Epidermal melanocyte (primary cell): ENCODE measurements around the gene PMS2.
"Not testable (repeated sequence)": the region's sequence is repeated elsewhere in the genome, so short reads cannot be mapped to it uniquely, and the experiment has no call there.

ENCODE experiments used
- DNase-seq: peaks from one replicate; pipeline ENCODE4 v3.0.0; 2011; ENCODE audit warnings: low spot score; ENCODE audit not compliant: insufficient read length

The PMS2 gene, protein sequence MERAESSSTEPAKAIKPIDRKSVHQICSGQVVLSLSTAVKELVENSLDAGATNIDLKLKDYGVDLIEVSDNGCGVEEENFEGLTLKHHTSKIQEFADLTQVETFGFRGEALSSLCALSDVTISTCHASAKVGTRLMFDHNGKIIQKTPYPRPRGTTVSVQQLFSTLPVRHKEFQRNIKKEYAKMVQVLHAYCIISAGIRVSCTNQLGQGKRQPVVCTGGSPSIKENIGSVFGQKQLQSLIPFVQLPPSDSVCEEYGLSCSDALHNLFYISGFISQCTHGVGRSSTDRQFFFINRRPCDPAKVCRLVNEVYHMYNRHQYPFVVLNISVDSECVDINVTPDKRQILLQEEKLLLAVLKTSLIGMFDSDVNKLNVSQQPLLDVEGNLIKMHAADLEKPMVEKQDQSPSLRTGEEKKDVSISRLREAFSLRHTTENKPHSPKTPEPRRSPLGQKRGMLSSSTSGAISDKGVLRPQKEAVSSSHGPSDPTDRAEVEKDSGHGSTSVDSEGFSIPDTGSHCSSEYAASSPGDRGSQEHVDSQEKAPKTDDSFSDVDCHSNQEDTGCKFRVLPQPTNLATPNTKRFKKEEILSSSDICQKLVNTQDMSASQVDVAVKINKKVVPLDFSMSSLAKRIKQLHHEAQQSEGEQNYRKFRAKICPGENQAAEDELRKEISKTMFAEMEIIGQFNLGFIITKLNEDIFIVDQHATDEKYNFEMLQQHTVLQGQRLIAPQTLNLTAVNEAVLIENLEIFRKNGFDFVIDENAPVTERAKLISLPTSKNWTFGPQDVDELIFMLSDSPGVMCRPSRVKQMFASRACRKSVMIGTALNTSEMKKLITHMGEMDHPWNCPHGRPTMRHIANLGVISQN

GRCh38 chr7:6008668-6009611 is at the start of gene PMS2, which contains the start of gene AIMP2:
PMS2 (minus strand) TSS chr7:6009049; CDS start chr7:6009019, 30 bp downstream.
AIMP2 (plus strand) TSS chr7:6009272; CDS start chr7:6009364, 92 bp downstream.
- DNase-seq = peak; percentile 92

- no peak for DNase-seq
Observed at GRCh38 chr7:6057316-6058129, 48.7 kb upstream of the PMS2 start.

GRCh38 chr7:6056616-6057015 is 47.8 kb upstream of the PMS2 start:
- DNase-seq = no peak

- not testable (repeated sequence) for DNase-seq
Observed at GRCh38 chr7:6051185-6051584, 42.3 kb upstream of the PMS2 start.

- DNase-seq = no peak
Observed at GRCh38 chr7:6049780-6050179, 40.9 kb upstream of the PMS2 start.

- DNase-seq = no peak
Observed at GRCh38 chr7:6035686-6036085, 26.8 kb upstream of the PMS2 start.

DNA sequence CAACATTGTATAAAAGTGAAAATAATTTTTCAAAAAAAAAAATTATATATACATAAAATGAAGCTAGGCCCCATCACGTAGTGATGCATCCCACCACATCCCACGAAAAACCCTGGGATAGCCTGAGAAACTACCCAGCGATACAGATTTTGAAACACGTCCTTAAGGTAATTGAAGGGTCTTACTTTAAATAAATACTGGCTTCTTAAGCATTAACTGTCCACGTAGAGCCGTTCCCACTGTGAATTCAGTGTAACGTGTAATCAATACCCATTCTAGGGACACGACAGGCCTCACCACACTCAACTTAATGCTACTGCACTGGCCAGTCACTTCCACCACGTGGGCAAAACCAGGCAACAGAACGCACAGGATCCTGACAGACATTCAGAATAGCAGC is 26.3 kb upstream of the PMS2 start:
- no peak for DNase-seq

GRCh38 chr7:6032641-6033040 is 23.8 kb upstream of the PMS2 start:
- no peak for DNase-seq

DNA sequence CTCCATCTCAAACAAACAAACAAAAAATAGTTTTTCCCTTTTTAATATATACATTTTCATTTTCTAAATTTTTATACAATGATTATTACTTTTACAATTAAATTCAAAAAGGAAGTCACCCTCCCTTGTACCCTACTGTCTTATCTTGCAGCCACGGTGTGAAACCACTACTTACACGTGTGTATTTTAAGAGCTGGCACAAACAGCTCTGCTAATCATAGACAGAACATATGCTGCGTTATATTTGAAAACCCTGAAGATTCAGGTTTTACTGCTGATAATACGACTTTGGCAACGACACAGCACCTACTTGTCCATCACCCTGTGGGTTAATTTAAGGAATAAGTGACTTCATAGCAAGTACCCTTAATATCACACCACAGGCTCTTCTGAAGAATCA is 23.3 kb upstream of the PMS2 start:
- no peak for DNase-seq

- DNase-seq = no peak
Observed at GRCh38 chr7:6031567-6031966, 22.7 kb upstream of the PMS2 start.

GRCh38 chr7:6030988-6031387 is 22.1 kb upstream of the PMS2 start, which contains the start of gene ANKRD61:
ANKRD61 (plus strand) TSS chr7:6031376; CDS start chr7:6031376, 0 bp downstream.
- DNase-seq = no peak

- no peak for DNase-seq
Observed at GRCh38 chr7:6028563-6028962, 19.7 kb upstream of the PMS2 start.

- no peak for DNase-seq
Observed at GRCh38 chr7:6027806-6028365, 19.0 kb upstream of the PMS2 start.

DNA sequence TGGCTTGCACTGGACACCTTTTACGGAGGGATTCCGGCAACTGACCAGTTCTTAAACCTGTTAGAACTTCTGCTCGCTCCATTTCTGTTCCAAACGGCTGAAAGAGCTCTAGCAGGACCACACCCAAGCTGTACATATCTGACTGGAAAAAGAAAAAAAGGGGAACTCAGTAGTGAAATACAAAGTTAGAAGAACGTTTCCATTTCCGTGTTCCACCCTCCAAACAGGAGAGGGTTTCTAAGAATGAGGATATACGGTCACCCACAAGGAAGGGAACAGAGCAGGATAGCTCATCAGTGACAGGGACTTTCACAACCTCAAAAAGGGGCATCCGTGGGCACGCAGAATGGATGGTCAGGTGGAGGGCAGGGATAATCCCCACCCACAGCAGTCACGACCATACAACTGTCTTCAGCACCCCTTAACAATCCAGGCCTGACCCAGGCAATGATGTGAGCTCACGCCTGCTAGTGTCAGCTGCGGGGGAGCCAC is 18.0 kb upstream of the PMS2 start:
- DNase-seq = no peak

DNA sequence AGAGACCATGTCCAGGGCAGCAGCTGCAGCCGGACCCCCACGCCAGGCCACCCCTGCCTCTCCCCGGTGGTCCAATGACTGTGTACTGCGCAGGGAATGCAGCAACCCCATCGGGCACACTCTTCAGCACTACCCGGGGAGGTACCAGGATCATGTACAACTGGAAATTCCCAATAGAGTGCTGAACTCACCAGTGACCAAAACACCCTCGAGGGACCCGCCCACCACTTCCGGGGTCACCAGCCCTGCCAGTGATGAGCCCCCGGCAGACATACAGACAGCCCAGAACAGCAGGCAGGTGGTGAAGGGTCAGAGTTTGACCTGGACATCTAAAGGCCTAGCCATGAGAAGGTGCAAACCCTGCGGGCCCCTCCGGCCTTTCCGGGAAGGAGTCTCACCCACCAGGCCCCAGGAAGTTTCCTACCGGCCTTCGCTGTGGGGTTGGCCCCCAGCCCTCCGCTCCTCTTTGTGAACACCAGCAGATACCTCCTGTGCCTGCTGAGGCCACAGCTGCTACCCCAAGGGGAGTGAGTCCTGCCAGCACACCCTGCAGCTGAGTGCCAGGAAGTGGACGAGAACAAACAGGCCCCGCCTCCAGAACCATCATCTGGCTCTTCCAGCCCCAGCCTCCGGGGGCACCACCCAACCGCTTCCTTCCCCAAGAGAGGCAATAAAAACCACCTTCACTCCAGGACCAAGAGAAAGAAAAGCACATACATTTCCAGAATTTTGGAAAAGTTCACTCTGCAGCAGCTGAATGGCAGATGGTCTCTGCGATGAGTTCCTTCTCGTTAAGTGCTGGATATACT is 17.4 kb upstream of the PMS2 start:
- no peak for DNase-seq

DNA sequence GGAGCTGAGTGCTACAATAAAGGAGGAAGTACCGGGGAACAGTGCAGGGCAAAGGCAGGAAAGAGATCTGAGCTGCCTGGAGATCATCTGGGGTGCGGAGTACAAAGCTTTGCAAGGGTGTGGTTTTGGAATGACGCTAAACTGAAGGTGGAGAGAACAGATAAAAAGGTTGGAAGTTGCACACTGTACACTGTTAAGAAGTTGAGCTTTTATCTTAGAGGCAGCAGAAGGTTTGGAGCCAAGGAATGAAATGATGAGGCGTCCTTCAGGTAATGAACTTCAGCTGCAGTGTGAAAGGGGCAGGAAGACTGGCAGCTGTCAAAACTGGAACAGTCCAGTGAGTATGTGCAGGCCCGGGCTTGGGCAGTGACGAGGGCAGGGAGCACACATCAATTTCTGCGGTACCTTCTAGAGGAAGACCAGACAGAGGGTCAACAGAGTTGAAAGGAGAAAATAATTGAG is 15.2 kb upstream of the PMS2 start:
- no peak for DNase-seq

- no peak for DNase-seq
Observed at GRCh38 chr7:6022707-6023106, 13.9 kb upstream of the PMS2 start.

GRCh38 chr7:6020371-6021286 is 11.8 kb upstream of the PMS2 start:
- no peak for DNase-seq
